HT-29 (cell line): ENCODE measurements around the gene FAM20B. TPM values are rescaled to one million over a fixed set of nuclear protein-coding genes. Genes with fewer than 3 reads are reported as not detected.
A peak's percentile ranks its signal among the peaks of the same experiment; 100 is the strongest.
"Not testable (repeated sequence)": the region's sequence is repeated elsewhere in the genome, so short reads cannot be mapped to it uniquely, and the experiment has no call there.

Experiments
- DNase-seq: peaks from one replicate; pipeline ENCODE4 v3.0.0-alpha.2; 2015; ENCODE audit warnings: low spot score
- total RNA-seq: library from RNA; depleted of rRNA; stranded (reverse); fragments of >200 nt; shearing (Covaris generic); gene quantifications from 2 replicates; pipeline ENCODE4 v1.2.3, GENCODE V29; 2014; rRNA removed

Gene FAM20B, protein sequence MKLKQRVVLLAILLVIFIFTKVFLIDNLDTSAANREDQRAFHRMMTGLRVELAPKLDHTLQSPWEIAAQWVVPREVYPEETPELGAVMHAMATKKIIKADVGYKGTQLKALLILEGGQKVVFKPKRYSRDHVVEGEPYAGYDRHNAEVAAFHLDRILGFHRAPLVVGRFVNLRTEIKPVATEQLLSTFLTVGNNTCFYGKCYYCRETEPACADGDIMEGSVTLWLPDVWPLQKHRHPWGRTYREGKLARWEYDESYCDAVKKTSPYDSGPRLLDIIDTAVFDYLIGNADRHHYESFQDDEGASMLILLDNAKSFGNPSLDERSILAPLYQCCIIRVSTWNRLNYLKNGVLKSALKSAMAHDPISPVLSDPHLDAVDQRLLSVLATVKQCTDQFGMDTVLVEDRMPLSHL
- total RNA-seq = 20.1 and 25.0 TPM in 2 replicates

DNA sequence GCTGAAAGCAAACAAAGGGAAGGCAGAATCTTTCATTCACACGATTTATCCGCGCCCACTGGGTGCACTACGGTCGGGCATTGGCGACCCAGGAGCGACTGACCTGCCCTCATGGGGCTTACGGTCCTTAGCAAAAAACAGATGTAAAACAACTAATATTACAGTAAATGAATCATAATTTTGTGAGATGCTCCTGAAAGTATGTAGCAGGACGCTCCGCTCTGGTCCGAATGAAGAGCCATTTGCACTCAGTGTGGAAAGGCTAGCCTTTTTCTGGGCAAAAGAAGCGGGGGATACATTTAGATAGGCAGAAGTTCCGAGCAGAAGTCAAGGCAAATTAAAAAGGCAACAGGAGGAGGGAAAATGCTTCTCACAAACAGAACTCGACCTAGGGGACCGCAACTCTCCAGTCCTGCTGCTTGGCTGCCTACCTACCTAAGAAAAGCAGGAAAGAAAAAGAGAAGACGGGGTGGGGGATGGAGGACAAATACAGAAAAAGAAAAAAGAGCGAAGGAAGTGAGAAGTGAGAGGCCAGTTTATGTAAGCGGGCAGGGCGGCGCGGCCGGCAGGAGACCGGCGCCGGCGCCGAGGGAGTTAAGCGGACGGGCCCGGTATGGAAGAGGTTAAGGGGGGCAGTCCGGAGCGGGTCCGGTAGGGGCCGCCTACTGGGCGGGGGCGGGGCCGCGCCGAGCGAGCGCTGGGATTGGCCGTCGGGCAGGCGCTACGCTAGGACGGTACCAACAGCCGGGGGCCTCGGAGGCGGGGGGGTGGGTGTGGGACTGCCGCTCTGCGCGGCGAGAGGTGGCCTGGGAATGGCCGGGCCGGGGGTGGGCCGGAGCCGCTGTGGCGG, at the start of gene FAM20B:
FAM20B (plus strand) TSS at position 770 of the 850 bp plus-strand sequence. CDS start 17,954 bp downstream, outside the sequence.
- peak; percentile 94 for DNase-seq

DNA sequence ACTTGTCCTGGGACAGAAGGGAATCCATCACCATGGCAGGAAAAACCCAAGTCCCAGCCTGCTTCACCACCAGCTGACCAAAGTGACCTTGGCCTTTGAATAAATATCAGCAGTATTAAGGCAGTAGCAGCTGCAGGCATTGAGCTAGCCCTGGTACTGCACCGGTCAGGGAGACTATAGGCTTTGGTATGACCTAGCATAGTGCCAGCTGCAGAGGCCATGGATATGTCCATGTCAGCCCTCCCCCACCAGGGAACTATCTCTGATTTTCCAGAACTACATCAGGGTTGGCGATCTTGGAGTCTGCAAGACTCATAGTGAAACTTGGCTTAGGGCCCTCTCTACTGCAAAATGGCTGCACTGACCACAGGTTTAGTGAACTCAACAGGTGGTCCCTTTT, 49.2 kb upstream of the FAM20B start:
- no peak for DNase-seq

DNA sequence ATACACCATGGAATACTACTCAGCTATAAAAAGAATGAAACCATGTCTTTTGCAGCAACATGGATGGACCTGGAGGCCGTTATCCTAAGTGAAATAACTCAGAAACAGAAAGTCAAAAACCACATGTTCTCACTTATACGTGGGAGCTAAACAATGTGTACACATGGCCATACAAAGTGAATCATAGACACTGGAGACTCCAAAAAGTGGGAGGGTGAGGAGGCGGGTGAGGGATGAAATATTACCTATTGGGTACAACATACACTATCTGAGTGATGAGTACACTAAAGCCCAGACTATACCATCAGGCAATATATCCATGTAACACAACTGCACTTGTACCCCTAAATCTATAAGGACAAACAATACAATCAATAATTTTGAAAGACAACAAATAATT, 39.5 kb upstream of the FAM20B start:
- no peak for DNase-seq

DNA sequence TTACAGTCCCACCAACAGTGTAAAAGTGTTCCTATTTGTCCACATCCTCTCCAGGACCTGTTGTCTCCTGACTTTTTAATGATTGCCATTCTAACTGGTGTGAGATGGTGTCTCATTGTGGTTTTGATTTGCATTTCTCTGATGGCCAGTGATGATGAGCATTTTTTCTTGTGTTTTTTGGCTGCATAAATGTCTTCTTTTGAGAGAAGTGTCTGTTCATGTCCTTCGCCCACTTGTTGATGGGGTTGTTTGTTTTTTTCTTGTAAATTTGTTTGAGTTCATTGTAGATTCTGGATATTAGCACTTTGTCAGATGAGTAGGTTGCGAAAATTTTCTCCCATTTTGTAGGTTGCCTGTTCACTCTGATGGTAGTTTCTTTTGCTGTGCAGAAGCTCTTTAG, 37.5 kb upstream of the FAM20B start:
- not testable (repeated sequence) for DNase-seq

DNA sequence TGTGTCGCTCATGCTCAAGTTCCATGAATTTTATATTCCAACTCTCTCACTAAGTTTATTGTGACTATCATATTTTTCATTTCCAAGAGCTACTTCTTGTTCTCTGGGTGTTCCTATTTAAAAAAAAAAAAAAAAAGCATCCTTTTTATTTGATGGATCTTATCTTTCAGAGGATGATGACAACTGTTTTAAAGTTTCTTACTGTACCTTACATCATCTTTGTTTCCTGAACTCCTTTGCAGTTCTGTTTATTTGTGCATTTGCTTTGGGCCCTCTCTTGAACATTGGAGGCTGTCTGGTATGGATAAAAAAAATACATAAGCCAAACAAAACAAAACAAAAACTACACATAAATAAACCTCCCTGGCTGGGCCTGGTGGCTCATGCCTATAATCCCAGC, 32.1 kb upstream of the FAM20B start:
- DNase-seq = no peak

DNA sequence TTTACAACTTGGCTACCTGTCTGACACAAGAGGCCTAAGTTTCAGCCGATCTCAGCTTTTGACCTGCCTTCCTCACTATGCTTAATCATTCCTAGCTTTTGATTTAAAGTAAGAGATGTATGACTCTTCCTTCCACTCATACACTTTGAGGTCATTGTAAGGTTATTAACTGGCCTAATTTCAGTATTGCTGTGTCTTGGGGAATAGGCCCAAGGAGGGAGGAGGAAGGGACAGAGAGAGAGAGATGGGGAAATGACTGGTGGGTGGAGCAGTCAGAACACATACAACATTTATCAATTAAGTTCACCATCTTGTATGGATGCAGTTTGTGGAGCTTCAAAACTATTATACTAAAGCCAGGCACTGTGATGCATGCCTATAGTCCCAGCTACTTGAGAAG, 28.3 kb upstream of the FAM20B start:
- DNase-seq = no peak

DNA sequence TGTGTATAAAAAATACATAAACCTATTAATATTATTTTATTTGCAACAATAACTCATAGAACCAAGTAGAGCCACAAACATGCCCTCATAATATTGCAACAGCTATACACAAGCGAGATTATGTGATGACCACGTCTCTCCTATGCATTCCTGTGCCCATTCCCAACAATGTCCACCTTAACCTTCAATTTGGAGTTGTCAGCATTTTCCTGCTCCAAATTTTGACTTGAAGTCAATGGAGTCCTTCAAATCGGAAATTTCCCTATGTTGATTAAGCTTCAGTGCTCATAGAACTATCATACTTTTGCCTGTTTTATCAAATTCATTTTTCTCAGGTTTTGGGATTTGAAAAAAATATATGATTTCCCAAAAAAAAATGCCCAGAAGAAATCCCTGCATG, 27.4 kb upstream of the FAM20B start:
- no peak for DNase-seq

DNA sequence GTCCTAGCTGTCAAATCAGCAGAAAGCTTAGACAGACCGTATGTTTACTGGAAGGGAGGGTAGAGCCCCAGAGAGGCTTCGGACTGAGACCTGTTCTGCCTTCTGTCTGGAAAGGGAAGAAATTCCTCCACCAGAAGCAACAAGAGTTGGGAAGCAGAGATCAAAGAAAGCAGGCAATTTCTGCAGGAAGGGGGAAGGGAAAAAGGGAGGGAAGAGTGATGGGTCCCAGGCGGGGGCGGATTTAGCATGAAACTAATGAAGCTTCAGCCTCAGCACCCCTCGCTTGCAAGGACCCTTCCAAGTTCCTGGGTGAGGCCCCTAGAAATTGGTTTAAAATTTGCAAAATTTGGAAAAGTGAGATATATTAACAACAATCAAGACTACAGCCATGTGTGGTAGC, 26.6 kb upstream of the FAM20B start:
- DNase-seq = no peak

DNA sequence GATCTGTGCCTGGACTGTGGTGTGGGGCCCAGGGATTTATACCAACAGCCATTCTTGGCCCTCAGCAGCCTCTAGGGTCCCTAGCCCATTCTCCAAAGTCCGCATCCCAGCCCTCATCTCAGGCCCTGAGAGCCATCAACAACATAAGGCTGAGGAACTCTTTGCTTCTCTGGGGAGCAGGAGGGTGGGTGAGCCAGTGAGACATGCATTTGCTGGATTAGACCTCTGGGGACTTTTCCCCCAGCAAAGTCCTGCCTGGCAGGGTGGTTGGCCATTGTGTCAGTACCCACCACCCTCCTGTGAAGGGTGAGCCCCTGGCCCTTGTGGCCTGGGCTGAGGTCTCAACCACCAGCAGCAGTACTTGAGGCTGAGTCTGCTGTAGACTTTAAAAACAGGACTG, 24.2 kb upstream of the FAM20B start:
- no peak for DNase-seq

DNA sequence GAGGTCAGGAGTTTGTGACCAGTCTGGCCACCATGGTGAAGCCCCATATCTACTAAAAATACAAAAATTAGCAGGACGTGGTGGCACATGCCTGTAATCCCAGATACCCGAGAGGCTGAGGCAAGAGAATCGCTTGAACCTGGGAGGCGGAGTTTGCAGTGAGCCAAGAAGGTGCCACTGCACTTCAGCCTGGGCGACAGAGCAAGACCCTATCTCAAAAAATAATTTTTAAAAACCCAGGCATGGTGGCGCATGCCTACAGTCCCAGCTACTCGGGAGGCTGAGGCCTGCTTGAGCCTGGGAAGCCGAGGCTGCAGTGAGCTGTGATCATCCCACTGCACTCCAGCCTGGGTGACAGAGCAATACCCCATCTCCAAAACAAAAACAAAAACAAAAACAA, 23.6 kb upstream of the FAM20B start:
- DNase-seq = not testable (repeated sequence)

DNA sequence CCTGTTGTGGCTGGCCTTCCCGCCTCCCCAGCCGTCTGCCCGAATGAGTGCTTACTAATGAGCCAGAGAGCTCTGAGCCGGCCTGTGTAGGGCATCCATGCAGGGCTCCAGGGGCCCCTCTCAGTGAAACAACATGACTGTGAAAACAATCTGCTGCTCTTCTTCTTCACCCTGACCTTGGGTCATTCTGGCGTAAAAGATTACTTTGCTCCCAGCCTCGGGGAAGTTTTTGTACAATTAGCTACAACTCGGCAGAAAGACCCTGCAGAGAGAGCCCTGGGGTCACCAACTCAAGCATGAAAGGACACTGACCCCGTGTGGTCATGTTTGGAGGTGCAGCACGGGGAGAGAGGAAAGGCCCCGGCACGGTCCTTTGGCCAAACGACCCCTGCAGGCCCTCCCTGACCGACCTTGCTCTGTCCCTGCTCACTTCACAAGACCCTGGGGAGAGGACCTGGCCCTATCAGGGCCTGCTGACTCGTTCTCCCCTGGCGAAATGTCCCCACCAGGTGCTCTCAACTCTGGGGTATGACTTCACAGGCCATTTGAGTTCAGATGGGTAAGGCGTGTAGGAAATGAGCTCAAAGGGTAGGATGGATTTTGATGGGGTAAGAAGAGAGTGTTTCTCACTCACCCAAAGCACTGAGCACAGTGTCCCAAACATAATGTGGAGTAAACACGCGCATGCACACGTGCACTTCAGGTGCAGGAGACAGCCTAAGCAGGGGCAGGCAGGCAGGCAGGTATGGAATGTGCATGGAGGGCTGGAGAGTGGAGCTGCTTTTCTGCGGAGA, 22.9 kb upstream of the FAM20B start:
- peak; percentile 79 for DNase-seq

DNA sequence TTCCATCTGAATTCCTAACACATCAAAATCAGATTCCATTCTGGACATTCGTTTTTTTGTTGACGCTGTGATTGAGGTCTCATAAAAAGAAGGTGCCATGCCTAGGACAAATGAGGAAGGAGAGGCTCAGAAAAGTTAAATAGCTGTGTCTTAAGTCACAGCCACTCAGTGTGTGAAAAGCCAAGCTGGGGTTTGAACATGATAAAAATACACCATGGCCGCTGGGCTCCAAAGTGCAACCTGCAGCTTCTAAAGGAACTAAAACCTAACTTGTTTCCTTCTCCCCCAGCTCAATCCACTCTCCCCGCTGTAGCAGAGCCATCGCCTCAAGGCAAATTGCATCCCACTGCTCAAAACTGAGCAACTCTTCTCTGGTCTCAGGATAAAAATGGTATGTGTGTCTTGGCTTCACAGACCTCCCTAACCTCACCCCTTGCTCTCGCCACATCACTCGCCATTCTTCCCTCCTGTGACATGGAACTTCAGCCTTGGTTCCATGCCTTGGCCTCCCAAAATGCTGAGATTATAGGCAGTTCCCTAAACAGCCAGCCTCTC, 22.1 kb upstream of the FAM20B start:
- DNase-seq = no peak

DNA sequence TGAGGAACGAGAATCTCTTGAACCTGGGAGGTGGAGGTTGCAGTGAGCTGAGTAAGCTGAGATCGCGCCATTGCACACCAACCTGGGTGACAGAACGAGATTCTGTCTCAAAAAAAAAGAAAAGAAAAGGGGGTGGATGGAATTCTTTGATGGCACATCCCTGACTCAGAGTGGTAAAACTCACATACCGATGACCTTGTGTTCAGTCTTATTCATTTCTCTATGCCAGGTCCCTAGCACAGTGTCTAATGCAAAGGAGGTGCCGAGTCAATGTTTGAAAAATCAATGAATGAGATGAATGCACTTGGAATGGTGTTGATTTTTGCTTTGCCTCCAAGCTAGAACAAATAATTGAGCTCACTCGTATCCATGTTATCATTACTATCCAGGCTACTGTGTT, 18.5 kb upstream of the FAM20B start:
- DNase-seq = no peak

DNA sequence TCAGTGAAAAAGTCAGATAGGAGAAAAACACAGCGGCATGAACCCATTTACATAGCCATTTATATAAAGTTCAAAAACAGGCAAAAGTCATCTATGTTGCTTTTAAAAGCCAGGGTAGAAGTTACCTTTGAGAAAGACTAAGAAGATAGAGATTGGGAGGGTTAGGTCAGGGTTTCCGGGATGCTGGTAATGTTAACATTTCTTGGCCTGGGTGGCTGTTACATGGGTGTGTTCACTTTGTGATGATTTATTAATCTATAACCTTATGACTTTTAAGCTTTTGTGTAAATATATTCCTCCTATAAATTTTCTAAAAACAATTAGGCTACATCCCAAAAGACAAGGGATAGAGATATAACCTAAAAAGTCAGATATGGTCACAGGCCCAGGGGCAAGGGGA, 15.0 kb upstream of the FAM20B start:
- no peak for DNase-seq

DNA sequence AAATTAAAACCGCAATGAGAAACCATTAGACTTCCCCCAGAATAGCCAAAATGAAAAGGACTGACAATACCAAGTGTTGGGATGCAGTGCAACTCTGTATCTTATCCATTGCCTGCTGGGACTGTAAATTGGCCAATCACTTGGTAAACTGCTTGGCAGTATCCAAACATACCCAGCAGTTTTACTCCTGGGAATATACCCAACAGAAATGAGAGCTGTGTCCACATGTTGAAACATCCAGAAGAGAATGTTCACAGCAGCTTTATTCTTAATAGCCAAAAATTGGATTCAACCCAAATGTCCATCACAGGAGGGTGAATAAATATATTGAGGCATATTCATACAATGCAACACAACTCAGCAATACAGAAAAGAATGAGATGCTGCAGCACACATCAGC, 13.7 kb upstream of the FAM20B start:
- DNase-seq = no peak

DNA sequence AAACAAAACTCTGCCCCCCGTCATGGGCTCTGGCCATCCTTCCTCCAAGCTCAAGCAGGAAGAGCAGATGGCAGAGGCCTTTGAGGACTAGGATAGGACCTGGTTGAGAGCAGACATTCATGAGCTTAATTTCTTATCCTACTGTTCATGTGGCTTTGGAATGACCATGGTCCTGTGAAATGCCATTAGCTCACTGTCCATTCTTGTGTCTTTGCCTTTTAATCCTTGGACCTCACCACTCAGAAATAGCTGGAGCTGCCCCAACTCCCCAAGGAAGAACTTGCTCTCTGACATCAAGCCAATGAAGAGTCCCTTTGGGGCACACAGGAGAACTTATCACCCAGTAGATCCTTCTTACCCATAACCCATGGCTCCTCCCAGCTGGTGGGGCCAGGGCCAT, 11.6 kb upstream of the FAM20B start:
- DNase-seq = no peak

DNA sequence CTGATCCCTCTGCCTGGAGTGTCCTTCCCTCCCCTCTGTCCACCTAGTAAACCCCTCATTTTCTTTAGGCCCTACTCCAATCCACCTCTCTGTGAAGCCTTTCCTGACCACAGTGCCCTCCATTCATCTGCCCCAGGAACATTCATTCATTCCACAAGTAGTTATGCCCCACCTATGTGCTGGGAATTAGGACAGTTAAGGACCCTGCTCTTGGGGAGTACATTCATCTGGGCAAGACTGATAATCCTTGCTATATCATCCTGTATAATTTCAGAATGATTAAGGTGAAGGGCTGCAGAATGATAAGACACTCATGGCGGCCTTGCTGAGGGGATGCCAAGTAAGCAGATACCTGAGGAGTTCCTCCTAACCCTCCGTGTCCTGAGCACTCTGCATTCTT, 10.3 kb upstream of the FAM20B start:
- no peak for DNase-seq

DNA sequence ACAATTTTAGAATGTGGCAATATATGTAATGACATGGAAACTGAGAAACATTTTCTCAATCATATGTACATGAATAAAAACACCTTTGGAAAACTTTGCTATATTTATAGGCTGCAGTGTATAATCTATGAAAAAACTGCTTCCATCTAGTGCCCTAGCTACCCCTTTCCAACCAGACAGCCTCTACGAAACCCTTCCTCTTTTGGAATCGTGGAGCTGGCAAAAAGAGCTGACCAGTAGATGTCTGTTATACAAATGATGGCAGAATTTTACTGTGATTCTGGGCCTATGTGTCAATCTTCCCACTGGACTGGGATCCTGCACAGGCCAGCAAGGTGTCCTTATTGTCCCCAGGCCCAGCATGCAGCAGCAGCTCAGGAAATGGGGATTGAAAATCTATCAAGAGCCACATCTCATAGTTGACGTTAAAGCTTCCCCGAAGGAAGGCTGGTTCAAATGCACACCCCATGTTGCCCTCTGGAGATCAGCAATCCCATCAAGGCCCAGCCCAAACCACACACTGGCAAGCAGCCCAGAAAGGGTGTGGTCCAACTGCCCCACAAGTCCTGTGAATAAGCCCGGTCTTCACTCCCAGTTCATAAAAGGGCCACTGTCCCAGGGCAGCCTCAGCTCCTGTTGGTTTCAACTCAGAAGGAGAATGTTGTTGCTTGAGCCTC, 8.8 kb upstream of the FAM20B start:
- peak; percentile 91 for DNase-seq

DNA sequence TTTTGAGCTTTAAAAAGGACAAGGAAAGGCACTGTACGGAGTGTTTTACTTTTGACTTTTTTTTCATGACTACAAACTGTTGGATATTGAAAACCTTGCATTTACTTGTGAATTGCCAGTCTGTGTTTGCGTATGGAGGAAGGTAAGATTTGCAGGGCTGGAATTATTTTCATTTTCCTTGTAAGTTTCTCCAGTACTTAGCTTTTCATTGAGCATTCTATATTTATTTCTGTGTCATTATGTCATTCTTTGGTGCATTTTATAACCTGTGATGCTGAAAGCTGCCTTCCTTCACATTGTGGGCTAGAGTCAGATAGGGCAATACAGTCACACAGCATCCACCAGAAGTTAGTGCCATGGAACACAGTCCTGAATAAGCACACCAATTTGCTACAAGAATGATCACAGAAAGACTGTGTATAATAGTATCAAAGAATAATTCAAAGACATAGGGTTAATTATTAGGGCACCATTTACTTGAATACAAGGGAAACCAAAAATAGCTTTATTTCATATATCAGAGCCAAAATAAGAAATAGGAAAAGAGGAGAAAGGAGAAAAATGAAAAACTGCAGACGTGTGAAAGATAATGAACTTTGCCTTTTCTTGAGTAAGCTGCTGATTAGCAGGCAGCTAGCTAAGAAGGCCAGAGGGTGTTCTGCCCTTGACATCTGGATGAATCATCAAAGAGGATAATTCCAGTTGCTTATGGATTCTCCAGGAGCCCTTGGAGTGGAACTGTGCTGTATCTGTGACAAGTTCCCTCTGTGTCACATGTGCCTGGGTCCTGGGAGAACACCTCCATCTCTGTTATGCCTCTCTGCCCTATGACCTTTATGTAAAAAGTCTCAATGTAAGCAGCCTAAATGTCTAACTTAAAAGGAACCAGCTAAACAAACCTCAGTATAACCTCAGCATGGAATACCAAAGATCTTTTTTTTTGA, 8.0 kb upstream of the FAM20B start:
- DNase-seq = peak; percentile 15

DNA sequence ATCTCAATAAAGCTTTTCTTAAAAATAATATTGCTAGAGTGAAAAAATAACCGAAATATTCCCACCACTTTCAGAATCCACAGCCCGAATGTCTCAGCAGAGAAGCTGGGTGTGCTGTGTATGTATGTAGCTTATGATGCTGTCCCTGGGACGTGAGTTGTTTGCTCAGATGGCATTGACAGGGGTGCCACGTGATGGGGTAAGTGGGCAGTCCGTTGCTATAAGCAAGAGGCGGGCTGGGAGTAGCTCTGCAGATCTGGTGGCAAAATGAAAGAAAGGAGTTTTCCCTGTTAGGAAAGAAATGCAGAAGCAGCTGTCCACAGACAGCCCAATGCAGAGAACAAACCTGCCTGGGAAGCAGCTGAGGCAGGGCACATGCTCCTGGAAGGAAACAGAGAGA, 3.8 kb upstream of the FAM20B start:
- DNase-seq = no peak
